Right lobe of liver (tissue), 6 donors: ENCODE results near the gene LINC01488. TPM values are rescaled to one million over a fixed set of nuclear protein-coding genes. Genes with fewer than 3 reads are reported as not detected.

Experiments used
- ATAC-seq, 4 donors: fragments of 200-7000 bp; cut with Tn5 transposase; one replicate each; pipeline ENCODE4 v1.9.1; 2020; ENCODE audit warnings: mild to moderate bottlenecking in 4 of 4, moderate library complexity in 4 of 4
- DNase-seq, 3 donors: peaks; one replicate each; pipeline ENCODE4 v3.0.0-alpha.2; 2020
- H3K27ac ChIP-seq, 3 donors: fragments of 200-600 bp; one replicate each; pipeline ENCODE4 v1.8.0; 2022
- H3K27me3 ChIP-seq, 2 donors: fragments of 200-600 bp; one replicate each; pipeline ENCODE4 v1.8.0; 2022
- H3K36me3 ChIP-seq, 4 donors: fragments of 200-600 bp; sonication (generic) in 1 of 4; one replicate each; pipeline versions ENCODE4 v1.5.1 to v1.8.0; 2017 to 2022; ENCODE audit warnings: control low read depth in 1 of 4
- H3K4me1 ChIP-seq, 4 donors: fragments of 200-600 bp; sonication (generic) in 1 of 4; one replicate each; pipeline versions ENCODE4 v1.5.1 to v1.8.0; 2017 to 2022; ENCODE audit warnings: control low read depth in 1 of 4
- H3K4me3 ChIP-seq, 3 donors: fragments of 200-600 bp; one replicate each; pipeline ENCODE4 v1.8.0; 2022
- H3K9me3 ChIP-seq, 4 donors: fragments of 200-600 bp; sonication (generic) in 1 of 4; one replicate each; pipeline versions ENCODE4 v1.5.1 to v1.8.0; 2017 to 2022; ENCODE audit warnings: control low read depth in 1 of 4
- POLR2A ChIP-seq: fragments of 450-650 bp; IDR thresholded peaks from one replicate; pipeline ENCODE4 v1.6.1; 2017; ENCODE audit warnings: antibody characterized with exemption, mild to moderate bottlenecking
- WGBS: methylation state at CpG from one replicate; pipeline ENCODE4 v1.1.6; 2018; ENCODE audit warnings: low coverage, low lambda C conversion rate; ENCODE audit not compliant: insufficient coverage; ENCODE audit errors: missing lambda C conversion rate; 5-methylcytosine and 5-hydroxymethylcytosine counted together
- intact Hi-C, 2 donors: fragments of 100-400 bp; cut with DNase I; formaldehyde crosslinking; loops; one replicate each; pipeline versions ENCODE4 v1.11.2 to v1.14.1; 2022
- total RNA-seq, 6 experiments: library from RNA; depleted of rRNA in 2 of 6; stranded (reverse); fragments of >200 nt in 2 of 6; fragmentation: NEBNext Ultra II Directional in 3 of 6; extraction: Animal tissue kit (Norgen Biotek cat#: 25700) in 3 of 6; gene quantifications; one replicate each; pipeline versions ENCODE4 v1.1.0 to v1.2.4, GENCODE V29; 2016 to 2023
- TF ChIP-seq, protein P1 (sequence below), 4 donors: fragments of 200-600 bp in 3 of 4; fragments of 450-650 bp in 1 of 4; IDR thresholded peaks; one replicate each; pipeline versions ENCODE4 v1.5.1 to v1.8.0; 2016 to 2022; ENCODE audit warnings: antibody characterized with exemption in 4 of 4, mild to moderate bottlenecking in 2 of 4
- donor health status: DM: no; HTN: yes; CAD: no.
- donor health status: DM: no; HTN: no; CAD: no.
- donor health status: DM: no; HTN: no; CAD: no.
- donor health status: DM: no; HTN: yes; CAD: no.
- donor health status: DM: no; HTN: yes; CAD: no.

The LINC01488 gene
- total RNA-seq, 6 experiments from 2014 or later: 0.63 to 22.9 (median 1.1) TPM; not detected in 1

DNA sequence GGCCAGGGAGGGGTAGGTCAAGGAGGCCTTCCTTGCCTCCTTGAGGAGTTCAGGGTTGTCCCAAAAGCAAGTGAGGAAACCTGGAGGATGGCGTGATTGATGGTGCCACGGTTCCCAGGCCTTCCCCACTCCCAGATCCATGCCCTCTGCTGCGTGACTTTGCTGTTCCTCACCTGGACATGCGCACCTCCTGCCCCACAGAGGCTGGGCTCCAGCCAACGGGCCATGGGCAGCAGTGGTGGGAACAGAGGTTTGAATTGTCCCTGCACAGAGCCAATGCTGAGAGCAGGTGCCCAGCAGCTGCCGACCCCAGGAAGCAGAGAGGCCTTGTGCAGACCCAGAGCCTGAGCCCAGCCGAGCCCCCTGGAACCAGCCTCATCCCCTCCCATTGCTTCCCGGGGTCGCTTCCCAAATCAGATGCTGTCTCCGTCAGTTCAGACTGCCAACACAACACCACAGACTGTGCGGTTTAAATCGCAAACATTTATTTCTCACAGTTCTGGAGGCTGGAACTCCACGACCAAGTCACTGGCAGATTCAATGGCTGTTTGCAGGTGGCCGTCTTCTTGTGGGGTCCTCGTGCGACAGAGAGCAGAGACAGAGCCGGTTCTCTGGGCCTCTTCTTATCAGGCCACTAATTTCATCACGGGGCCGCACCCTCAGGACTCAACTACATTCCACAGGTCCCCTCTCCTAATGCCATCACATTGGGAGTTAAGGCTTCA lies 6.2 kb upstream of the LINC01488 start:
- Histone ChIP-seq H3K27me3 (no peaks in the 10 kb centered on the region), H3K4me1 (peaks cover 0 to 13% (median 2%) of the 10 kb centered on the region in 4 donors), H3K27ac (no peak overlapping the region), H3K9me3 (no peaks in the 10 kb centered on the region), H3K36me3 (no peaks in the 10 kb centered on the region), H3K4me3 (no peak overlapping the region)
- TF ChIP-seq POLR2A: no peak
- TF ChIP-seq, protein P1, sequence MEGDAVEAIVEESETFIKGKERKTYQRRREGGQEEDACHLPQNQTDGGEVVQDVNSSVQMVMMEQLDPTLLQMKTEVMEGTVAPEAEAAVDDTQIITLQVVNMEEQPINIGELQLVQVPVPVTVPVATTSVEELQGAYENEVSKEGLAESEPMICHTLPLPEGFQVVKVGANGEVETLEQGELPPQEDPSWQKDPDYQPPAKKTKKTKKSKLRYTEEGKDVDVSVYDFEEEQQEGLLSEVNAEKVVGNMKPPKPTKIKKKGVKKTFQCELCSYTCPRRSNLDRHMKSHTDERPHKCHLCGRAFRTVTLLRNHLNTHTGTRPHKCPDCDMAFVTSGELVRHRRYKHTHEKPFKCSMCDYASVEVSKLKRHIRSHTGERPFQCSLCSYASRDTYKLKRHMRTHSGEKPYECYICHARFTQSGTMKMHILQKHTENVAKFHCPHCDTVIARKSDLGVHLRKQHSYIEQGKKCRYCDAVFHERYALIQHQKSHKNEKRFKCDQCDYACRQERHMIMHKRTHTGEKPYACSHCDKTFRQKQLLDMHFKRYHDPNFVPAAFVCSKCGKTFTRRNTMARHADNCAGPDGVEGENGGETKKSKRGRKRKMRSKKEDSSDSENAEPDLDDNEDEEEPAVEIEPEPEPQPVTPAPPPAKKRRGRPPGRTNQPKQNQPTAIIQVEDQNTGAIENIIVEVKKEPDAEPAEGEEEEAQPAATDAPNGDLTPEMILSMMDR (IDR thresholded peaks at IDR 0.05): no peak
- intact Hi-C loops: loop anchor here in 1 of 2 donors (10.0 kb wide), 1 partner anchor 149 kb away; no protein-coding TSS in a partner anchor
- WGBS: 91% methylated on average over 10 of the region's 19 CpGs
- peak in 2 of 3 donors; percentile 11 to 42 for DNase-seq
- ATAC-seq: no peak

DNA sequence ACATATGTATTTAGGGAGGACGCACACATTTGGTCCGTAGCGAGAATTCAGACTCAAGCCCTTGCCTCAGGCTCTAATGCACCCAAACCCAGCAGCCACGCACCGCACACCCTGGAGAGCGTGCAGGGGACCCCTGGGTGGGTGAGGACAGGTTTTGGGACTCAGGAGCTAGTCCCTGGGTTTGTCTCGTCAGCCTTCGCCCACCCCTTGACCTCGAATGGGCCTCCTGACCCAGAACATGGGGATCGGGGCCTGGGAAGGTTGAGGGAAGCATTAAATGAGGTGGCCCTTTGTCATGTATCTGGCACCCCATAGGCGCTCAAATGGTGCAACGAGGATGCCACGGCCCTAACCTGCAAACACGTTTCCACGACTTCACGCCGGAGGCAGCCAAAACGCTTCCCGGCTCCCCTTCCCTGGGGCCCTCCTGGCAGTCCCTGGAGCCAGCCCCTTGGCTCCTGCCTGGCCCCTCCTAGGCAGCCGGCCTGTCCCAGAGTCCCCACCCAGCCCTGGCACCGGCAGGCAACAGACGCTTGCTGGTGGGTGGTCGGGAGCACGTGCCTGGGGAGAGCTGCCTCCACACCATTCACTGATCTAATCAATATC lies 5.5 kb upstream of the LINC01488 start:
- ATAC-seq (no peak), DNase-seq (peak in 1 of 3 donors; percentile 26)
- Histone ChIP-seq H3K36me3 (no peaks in the 10 kb centered on the region), H3K27me3 (no peaks in the 10 kb centered on the region), H3K4me1 (peaks cover 0 to 10% (median 0%) of the 10 kb centered on the region in 4 donors), H3K9me3 (no peaks in the 10 kb centered on the region), H3K4me3 (no peak overlapping the region), H3K27ac (no peak overlapping the region)
- intact Hi-C loops: loop anchor here in 1 of 2 donors (10.0 kb wide), 1 partner anchor 149 kb away; no protein-coding TSS in a partner anchor
- TF ChIP-seq, protein P1 (IDR thresholded peaks at IDR 0.05): no peak
- no peak for TF ChIP-seq POLR2A
- WGBS: 96% methylated on average over 5 of the region's 24 CpGs

DNA sequence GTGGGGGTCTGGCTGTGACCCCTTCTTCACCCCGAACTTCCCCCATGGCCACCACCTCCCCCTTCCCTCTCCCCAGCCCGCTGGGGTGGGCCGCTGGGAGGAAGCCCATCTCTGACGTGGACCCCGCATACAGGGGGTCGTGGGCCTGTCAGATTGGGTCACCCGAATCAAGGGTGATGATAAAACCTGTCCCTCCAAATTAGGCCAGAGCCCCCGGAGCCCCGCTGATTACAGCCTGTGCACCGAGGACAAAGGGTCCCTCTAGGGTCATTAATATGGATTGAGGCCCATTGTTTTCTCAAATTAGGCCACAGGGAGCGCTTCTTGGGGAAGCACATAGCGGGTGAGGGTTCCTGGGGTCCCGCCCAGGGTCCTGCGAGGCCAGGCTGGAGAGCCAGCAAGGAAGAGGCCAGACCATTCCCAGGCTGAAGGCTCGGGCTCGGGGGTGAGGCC lies 4.9 kb upstream of the LINC01488 start:
- ATAC-seq (no peak), DNase-seq (no peak)
- no peaks in the 10 kb centered on the region for H3K36me3 ChIP-seq
- no peaks in the 10 kb centered on the region for H3K9me3 ChIP-seq
- 98% methylated on average over 8 of the region's 16 CpGs for WGBS
- H3K4me1 ChIP-seq: peaks cover 0 to 10% (median 0%) of the 10 kb centered on the region in 4 donors
- intact Hi-C loops: loop anchor here in 1 of 2 donors (10.0 kb wide), 1 partner anchor 148 kb away; no protein-coding TSS in a partner anchor
- H3K4me3 ChIP-seq: no peak overlapping the region
- TF ChIP-seq, protein P1 (IDR thresholded peaks at IDR 0.05): no peak
- TF ChIP-seq POLR2A: no peak
- H3K27ac ChIP-seq: no peak overlapping the region
- no peaks in the 10 kb centered on the region for H3K27me3 ChIP-seq

DNA sequence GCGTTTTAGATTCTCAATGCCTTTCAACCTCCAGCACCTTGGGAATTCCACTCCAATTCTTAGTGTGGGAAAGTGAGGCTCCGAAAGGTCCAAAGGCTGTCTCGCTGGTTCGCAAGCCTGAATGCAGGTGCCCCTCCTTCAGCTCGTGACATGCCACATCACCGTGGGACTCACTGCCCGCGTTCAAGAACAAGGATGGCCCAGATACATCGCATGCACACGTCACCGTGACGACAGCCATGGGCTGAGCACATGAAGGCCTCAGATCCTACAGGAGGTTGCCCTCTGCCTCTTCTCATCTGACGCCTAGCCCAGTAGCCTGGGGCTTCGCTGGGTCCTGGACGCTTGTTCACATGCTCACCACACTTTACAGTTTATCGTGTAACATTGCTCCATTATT lies 4.4 kb upstream of the LINC01488 start:
- no peak overlapping the region for H3K4me3 ChIP-seq
- H3K4me1 ChIP-seq: peaks cover 0 to 10% (median 0%) of the 10 kb centered on the region in 4 donors
- no peak for TF ChIP-seq POLR2A
- TF ChIP-seq, protein P1 (IDR thresholded peaks at IDR 0.05): no peak
- no peaks in the 10 kb centered on the region for H3K9me3 ChIP-seq
- H3K27ac ChIP-seq: no peak overlapping the region
- no peaks in the 10 kb centered on the region for H3K36me3 ChIP-seq
- H3K27me3 ChIP-seq: no peaks in the 10 kb centered on the region
- intact Hi-C loops: loop anchor here in 1 of 2 donors (10.0 kb wide), 1 partner anchor 148 kb away; no protein-coding TSS in a partner anchor
- no peak for ATAC-seq
- peak in 1 of 3 donors; percentile 28 for DNase-seq
- WGBS: 94% methylated on average over 9 of the region's 16 CpGs
